NCI-H526 treated with DMSO at 0.1 percent for 48 hours (cell line): ENCODE data around the gene MDM2.

Experiments
- DNase-seq: peaks from one replicate; lab custom pipeline; 2025; lab: John Stamatoyannopoulos, UW

The MDM2 gene

GRCh38 chr12:68878846-68879245 is 70.9 kb downstream of the MDM2 start:
- DNase-seq: no peak

- no peak for DNase-seq
Observed at GRCh38 chr12:68880660-68881325, 72.8 kb downstream of the MDM2 start.

- DNase-seq: no peak
Observed at GRCh38 chr12:68882251-68882964, 74.4 kb downstream of the MDM2 start.

- no peak for DNase-seq
Observed at GRCh38 chr12:68883151-68883550, 75.2 kb downstream of the MDM2 start.

DNA sequence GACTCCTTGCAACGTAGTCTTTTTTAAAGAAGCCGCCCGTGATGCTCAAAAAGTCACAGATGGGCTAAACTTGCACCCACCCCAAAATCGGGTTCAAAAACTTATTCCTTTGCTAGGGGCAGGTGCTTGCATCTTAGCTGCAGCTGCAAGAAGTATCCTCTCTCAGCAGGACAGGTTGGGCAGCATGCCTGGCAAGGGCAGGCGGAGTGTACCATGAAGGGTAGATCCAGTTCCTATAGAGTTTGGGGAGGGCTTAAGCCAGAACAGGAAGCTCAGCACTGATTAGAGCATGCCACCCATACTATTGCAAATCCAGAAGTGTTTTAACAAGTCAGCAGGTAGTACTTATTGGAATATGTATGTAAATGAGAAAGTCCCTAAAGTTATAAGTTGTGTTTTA is 76.3 kb downstream of the MDM2 start:
- DNase-seq: no peak

GRCh38 chr12:68885381-68885780 is 77.4 kb downstream of the MDM2 start:
- DNase-seq: no peak

DNA sequence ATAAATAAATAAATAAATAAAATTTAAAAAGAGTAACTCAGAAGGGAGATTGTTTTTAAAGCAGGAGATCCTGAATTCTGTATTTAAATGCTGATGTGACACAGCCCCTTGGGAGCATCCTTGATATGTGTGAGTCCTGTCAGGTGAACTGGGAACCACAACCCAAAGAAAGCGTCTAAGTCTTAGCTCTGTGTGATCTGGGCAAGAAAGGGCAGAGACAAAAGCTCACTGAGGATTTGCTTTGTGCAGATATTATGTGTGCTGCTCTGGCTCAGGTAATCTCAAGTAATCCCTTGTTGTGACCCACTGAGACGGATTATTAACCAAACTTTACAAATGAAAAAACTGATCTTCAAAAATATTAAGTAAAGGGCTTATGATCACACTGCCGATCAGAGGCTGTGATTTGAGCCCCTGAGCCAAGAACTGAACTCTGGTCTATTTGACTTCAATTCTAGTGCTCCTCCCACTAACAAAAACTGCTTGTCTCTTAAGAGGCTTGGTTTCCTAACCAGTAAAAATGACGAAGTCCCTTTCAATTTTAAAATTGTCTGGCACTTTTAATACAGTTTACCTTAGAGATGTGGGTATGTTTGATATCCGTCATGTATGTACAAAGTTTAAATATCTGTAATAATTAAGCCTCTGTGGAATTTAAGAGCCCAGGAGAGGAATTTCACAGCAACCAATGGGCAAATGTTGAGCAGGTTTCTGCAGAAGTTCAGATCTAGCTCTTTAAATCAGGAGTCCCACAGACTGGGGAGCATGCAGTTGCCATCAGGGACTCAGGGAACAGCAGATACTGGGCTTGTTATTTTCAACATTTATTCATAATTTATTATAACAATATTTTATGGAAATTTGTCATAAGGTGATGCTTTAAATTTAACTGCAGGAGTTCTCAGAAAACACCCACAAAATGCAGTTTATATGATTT is 78.9 kb downstream of the MDM2 start:
- no peak for DNase-seq

DNA sequence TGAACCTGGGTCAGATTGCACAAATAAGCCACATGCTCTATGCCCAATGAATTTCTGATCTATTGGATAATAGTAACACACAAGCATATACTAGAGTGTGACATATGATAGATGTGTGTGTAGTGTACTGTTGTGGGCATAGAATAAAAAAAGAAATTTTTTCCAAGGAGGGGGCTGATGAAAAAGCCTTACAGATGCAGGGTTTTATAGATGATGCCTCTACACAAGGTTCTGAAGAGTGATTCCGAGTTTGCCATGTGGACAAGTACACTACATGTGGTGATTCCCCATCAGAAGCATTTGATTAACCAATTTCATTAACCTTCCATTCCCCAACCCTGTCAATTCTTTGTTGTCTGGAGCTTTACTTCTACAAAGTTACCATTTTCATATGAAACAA is 79.7 kb downstream of the MDM2 start:
- DNase-seq: no peak

DNA sequence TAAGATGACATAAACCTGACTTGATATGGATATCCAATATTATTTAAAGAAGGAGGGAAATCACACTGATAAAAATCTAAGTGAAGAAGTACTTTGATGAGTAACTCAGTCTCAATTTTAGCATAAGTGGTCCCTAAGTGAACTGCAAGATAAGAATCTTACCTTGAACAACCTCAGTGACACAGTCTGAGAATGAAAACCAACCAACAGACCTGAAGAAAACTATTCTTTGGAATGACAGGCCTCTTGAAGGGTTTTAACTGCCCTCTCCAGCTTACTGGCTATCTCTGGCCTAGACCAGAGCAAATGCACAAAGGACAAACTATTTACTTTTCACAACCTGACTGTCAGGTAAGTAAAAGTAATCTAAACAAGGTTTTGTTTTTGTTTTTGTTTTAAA is 80.3 kb downstream of the MDM2 start:
- no peak for DNase-seq

DNA sequence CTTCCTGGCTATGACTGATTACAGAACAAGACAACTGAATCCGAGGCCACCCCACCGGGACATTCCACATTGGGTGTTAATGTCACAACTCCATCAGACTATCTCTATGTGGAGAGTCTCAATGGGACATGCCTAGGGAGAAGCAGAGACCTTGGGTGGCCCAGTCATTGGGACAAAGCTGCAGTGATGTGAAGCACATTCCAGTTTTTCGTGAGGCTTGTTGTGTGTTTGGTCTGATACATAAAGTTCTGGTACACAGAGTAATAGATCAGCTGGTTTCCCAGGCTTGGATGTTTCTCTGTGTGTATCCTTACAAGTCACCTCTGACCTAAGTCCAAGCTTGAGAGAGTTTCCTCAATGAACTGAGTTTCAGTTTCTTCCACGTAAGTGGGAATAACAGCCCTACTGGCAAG is 82.7 kb downstream of the MDM2 start:
- DNase-seq: no peak

DNA sequence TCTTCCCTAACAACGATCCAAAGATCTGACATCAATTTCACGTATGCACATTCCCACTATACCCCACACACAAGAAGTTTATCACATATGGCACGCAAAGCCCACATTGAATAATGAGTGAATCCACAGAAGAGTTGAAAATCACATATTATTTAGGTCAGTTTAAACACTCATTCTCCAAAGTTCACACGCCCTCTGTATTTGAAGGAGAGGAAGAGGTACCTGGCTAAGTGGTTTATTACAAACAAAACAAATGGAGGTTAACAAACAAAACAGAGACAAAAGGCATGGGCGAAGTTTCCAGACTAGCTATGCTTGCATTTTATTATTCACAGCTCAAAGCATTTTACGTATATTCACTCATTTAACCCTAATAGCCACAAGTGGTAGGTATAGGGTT is 83.2 kb downstream of the MDM2 start:
- no peak for DNase-seq

- no peak for DNase-seq
Observed at GRCh38 chr12:68893201-68893600, 85.2 kb downstream of the MDM2 start.

GRCh38 chr12:68893741-68894140 is 85.8 kb downstream of the MDM2 start:
- DNase-seq: no peak

DNA sequence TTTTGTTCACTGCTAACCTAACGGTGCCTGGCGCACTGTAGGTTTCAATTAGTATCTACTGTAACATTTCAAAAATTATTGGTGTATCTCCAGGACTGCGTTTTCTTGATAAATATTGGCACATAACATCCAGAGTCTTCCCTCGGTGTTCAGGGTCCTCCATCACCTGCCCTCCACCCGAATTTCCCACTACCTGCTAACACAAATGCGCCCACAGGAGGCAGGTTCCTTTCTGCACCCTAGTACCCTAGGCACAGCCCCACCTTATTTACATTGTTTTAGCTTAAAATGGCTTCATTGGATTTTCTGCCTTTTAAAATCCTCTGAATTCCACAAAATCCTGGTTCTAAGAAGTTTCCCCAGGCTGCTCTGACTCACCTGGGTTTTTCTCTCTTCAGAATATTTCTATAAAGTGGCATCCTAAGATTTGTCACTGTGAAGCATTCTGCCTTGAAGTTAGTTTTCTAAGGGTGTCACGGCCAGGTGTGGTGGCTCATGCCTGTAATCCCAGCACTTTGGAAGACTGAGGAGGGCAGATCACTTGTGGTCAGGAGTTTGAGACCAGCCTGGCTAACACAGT is 86.4 kb downstream of the MDM2 start:
- no peak for DNase-seq

GRCh38 chr12:68896881-68897540 is 89.0 kb downstream of the MDM2 start:
- no peak for DNase-seq

GRCh38 chr12:68899251-68899771 is 91.3 kb downstream of the MDM2 start:
- no peak for DNase-seq

DNA sequence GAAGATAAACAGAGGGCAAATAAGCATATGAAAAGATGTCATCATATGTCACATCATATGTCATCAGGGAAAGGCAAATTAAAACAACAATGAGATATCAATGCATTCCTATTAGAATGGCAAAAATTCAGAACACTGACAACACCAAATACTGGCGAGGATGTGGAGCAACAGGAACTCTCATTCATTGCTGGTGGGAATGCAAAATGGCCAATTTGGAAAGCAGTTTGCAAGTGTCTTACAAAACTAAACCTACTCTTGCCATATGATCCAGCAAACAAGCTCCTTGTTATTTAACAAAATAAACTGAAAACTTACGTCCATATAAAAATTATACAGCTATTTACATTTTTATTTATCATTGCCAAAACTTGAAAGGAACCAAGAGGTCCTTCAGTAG is 92.3 kb downstream of the MDM2 start:
- DNase-seq: no peak
